Measurements from ENCODE around the gene EXOC1.
"Not testable (repeated sequence)": the region's sequence is repeated elsewhere in the genome, so short reads cannot be mapped to it uniquely, and the experiment has no call there.

EXOC1 gene

GRCh38 chr4:55827582-55827981 is 25.9 kb upstream of the EXOC1 start:
- no peak overlapping the region for H3K4me3 ChIP-seq (ENCODE audit: low read length in 2 of 2)
- no peak overlapping the region for H3K9ac ChIP-seq (ENCODE audit: low read depth in 1 of 2, low read length in 2 of 2)
- no peaks in the 10 kb centered on the region for H3K9me3 ChIP-seq (ENCODE audit: control insufficient read depth in 2 of 2, low read length in 2 of 2)
- H3K4me1 ChIP-seq (ENCODE audit: control insufficient read depth in 2 of 2, insufficient read depth in 2 of 2, low read length in 2 of 2) = no peaks in the 10 kb centered on the region
- no peaks in the 10 kb centered on the region for H3K36me3 ChIP-seq (ENCODE audit: control insufficient read depth in 2 of 2, insufficient read depth in 2 of 2, low read length in 2 of 2)
- H3K27me3 ChIP-seq (ENCODE audit: control insufficient read depth in 2 of 2, insufficient read depth in 2 of 2, low read length in 2 of 2) = no peaks in the 10 kb centered on the region
- H3K27ac ChIP-seq (ENCODE audit: low read depth in 2 of 2, low read length in 2 of 2) = no peak overlapping the region

GRCh38 chr4:55830048-55830447 is 23.4 kb upstream of the EXOC1 start:
- no peak overlapping the region for H3K27ac ChIP-seq (ENCODE audit: low read depth in 2 of 2, low read length in 2 of 2)
- no peaks in the 10 kb centered on the region for H3K36me3 ChIP-seq (ENCODE audit: control insufficient read depth in 2 of 2, insufficient read depth in 2 of 2, low read length in 2 of 2)
- no peaks in the 10 kb centered on the region for H3K27me3 ChIP-seq (ENCODE audit: control insufficient read depth in 2 of 2, insufficient read depth in 2 of 2, low read length in 2 of 2)
- no peaks in the 10 kb centered on the region for H3K4me1 ChIP-seq (ENCODE audit: control insufficient read depth in 2 of 2, insufficient read depth in 2 of 2, low read length in 2 of 2)
- no peak overlapping the region for H3K4me3 ChIP-seq (ENCODE audit: low read length in 2 of 2)
- no peak overlapping the region for H3K9ac ChIP-seq (ENCODE audit: low read depth in 1 of 2, low read length in 2 of 2)
- no peaks in the 10 kb centered on the region for H3K9me3 ChIP-seq (ENCODE audit: control insufficient read depth in 2 of 2, low read length in 2 of 2)

GRCh38 chr4:55830716-55831115 is 22.7 kb upstream of the EXOC1 start:
- Histone ChIP-seq H3K27me3 (ENCODE audit: control insufficient read depth in 2 of 2, insufficient read depth in 2 of 2, low read length in 2 of 2) (no peaks in the 10 kb centered on the region), H3K9me3 (ENCODE audit: control insufficient read depth in 2 of 2, low read length in 2 of 2) (no peaks in the 10 kb centered on the region)

GRCh38 chr4:55834086-55834795 is 19.2 kb upstream of the EXOC1 start:
- H3K4me3 ChIP-seq (ENCODE audit: low read length in 2 of 2) = no peak overlapping the region
- H3K4me1 ChIP-seq (ENCODE audit: control insufficient read depth in 2 of 2, insufficient read depth in 2 of 2, low read length in 2 of 2) = no peaks in the 10 kb centered on the region
- no peaks in the 10 kb centered on the region for H3K9me3 ChIP-seq (ENCODE audit: control insufficient read depth in 2 of 2, low read length in 2 of 2)
- H3K9ac ChIP-seq (ENCODE audit: low read depth in 1 of 2, low read length in 2 of 2) = no peak overlapping the region
- no peaks in the 10 kb centered on the region for H3K27me3 ChIP-seq (ENCODE audit: control insufficient read depth in 2 of 2, insufficient read depth in 2 of 2, low read length in 2 of 2)
- H3K27ac ChIP-seq (ENCODE audit: low read depth in 2 of 2, low read length in 2 of 2) = no peak overlapping the region
- no peaks in the 10 kb centered on the region for H3K36me3 ChIP-seq (ENCODE audit: control insufficient read depth in 2 of 2, insufficient read depth in 2 of 2, low read length in 2 of 2)

More at GRCh38 chr4:55830716-55831115, 22.7 kb upstream of the EXOC1 start:
- Histone ChIP-seq H3K27ac (ENCODE audit: low read depth in 2 of 2, low read length in 2 of 2) (no peak overlapping the region), H3K4me3 (ENCODE audit: low read length in 2 of 2) (no peak overlapping the region), H3K36me3 (ENCODE audit: control insufficient read depth in 2 of 2, insufficient read depth in 2 of 2, low read length in 2 of 2) (no peaks in the 10 kb centered on the region), H3K4me1 (ENCODE audit: control insufficient read depth in 2 of 2, insufficient read depth in 2 of 2, low read length in 2 of 2) (no peaks in the 10 kb centered on the region), H3K9ac (ENCODE audit: low read depth in 1 of 2, low read length in 2 of 2) (peak overlapping the region in 1 of 2 donors; percentile 6)

- H3K9ac ChIP-seq (ENCODE audit: low read depth in 1 of 2, low read length in 2 of 2) = no peak overlapping the region
- no peak overlapping the region for H3K27ac ChIP-seq (ENCODE audit: low read depth in 2 of 2, low read length in 2 of 2)
- no peak overlapping the region for H3K4me3 ChIP-seq (ENCODE audit: low read length in 2 of 2)
- H3K27me3 ChIP-seq (ENCODE audit: control insufficient read depth in 2 of 2, insufficient read depth in 2 of 2, low read length in 2 of 2) = no peaks in the 10 kb centered on the region
- no peaks in the 10 kb centered on the region for H3K9me3 ChIP-seq (ENCODE audit: control insufficient read depth in 2 of 2, low read length in 2 of 2)
- H3K36me3 ChIP-seq (ENCODE audit: control insufficient read depth in 2 of 2, insufficient read depth in 2 of 2, low read length in 2 of 2) = no peaks in the 10 kb centered on the region
- H3K4me1 ChIP-seq (ENCODE audit: control insufficient read depth in 2 of 2, insufficient read depth in 2 of 2, low read length in 2 of 2) = no peaks in the 10 kb centered on the region
Observed at GRCh38 chr4:55837903-55838302, 15.5 kb upstream of the EXOC1 start.

GRCh38 chr4:55838356-55838755 is 15.1 kb upstream of the EXOC1 start:
- Histone ChIP-seq H3K4me1 (ENCODE audit: control insufficient read depth in 2 of 2, insufficient read depth in 2 of 2, low read length in 2 of 2) (no peaks in the 10 kb centered on the region), H3K36me3 (ENCODE audit: control insufficient read depth in 2 of 2, insufficient read depth in 2 of 2, low read length in 2 of 2) (no peaks in the 10 kb centered on the region), H3K4me3 (ENCODE audit: low read length in 2 of 2) (no peak overlapping the region), H3K27ac (ENCODE audit: low read depth in 2 of 2, low read length in 2 of 2) (no peak overlapping the region), H3K9me3 (ENCODE audit: control insufficient read depth in 2 of 2, low read length in 2 of 2) (no peaks in the 10 kb centered on the region), H3K9ac (ENCODE audit: low read depth in 1 of 2, low read length in 2 of 2) (no peak overlapping the region), H3K27me3 (ENCODE audit: control insufficient read depth in 2 of 2, insufficient read depth in 2 of 2, low read length in 2 of 2) (no peaks in the 10 kb centered on the region)

- Histone ChIP-seq H3K9ac (ENCODE audit: low read depth in 1 of 2, low read length in 2 of 2) (no peak overlapping the region), H3K4me1 (ENCODE audit: control insufficient read depth in 2 of 2, insufficient read depth in 2 of 2, low read length in 2 of 2) (no peaks in the 10 kb centered on the region), H3K36me3 (ENCODE audit: control insufficient read depth in 2 of 2, insufficient read depth in 2 of 2, low read length in 2 of 2) (no peaks in the 10 kb centered on the region), H3K27ac (ENCODE audit: low read depth in 2 of 2, low read length in 2 of 2) (no peak overlapping the region), H3K4me3 (ENCODE audit: low read length in 2 of 2) (no peak overlapping the region), H3K27me3 (ENCODE audit: control insufficient read depth in 2 of 2, insufficient read depth in 2 of 2, low read length in 2 of 2) (no peaks in the 10 kb centered on the region), H3K9me3 (ENCODE audit: control insufficient read depth in 2 of 2, low read length in 2 of 2) (no peaks in the 10 kb centered on the region)
Observed at GRCh38 chr4:55838952-55839351, 14.5 kb upstream of the EXOC1 start.

- H3K4me1 ChIP-seq (ENCODE audit: control insufficient read depth in 2 of 2, insufficient read depth in 2 of 2, low read length in 2 of 2) = no peaks in the 10 kb centered on the region
Observed at GRCh38 chr4:55840956-55841355, 12.5 kb upstream of the EXOC1 start.

GRCh38 chr4:55841373-55842239 is 11.8 kb upstream of the EXOC1 start:
- not testable (repeated sequence) for H3K9ac ChIP-seq (ENCODE audit: low read depth in 1 of 2, low read length in 2 of 2); H3K4me1 ChIP-seq (ENCODE audit: control insufficient read depth in 2 of 2, insufficient read depth in 2 of 2, low read length in 2 of 2); H3K27ac ChIP-seq (ENCODE audit: low read depth in 2 of 2, low read length in 2 of 2); H3K27me3 ChIP-seq (ENCODE audit: control insufficient read depth in 2 of 2, insufficient read depth in 2 of 2, low read length in 2 of 2); H3K36me3 ChIP-seq (ENCODE audit: control insufficient read depth in 2 of 2, insufficient read depth in 2 of 2, low read length in 2 of 2); H3K4me3 ChIP-seq (ENCODE audit: low read length in 2 of 2); H3K9me3 ChIP-seq (ENCODE audit: control insufficient read depth in 2 of 2, low read length in 2 of 2)

More at GRCh38 chr4:55840956-55841355, 12.5 kb upstream of the EXOC1 start:
- Histone ChIP-seq H3K36me3 (ENCODE audit: control insufficient read depth in 2 of 2, insufficient read depth in 2 of 2, low read length in 2 of 2) (no peaks in the 10 kb centered on the region), H3K27me3 (ENCODE audit: control insufficient read depth in 2 of 2, insufficient read depth in 2 of 2, low read length in 2 of 2) (no peaks in the 10 kb centered on the region), H3K9ac (ENCODE audit: low read depth in 1 of 2, low read length in 2 of 2) (no peak overlapping the region), H3K4me3 (ENCODE audit: low read length in 2 of 2) (no peak overlapping the region), H3K9me3 (ENCODE audit: control insufficient read depth in 2 of 2, low read length in 2 of 2) (no peaks in the 10 kb centered on the region), H3K27ac (ENCODE audit: low read depth in 2 of 2, low read length in 2 of 2) (no peak overlapping the region)

GRCh38 chr4:55842312-55842711 is 11.1 kb upstream of the EXOC1 start:
- not testable (repeated sequence) for H3K9me3 ChIP-seq (ENCODE audit: control insufficient read depth in 2 of 2, low read length in 2 of 2); H3K27ac ChIP-seq (ENCODE audit: low read depth in 2 of 2, low read length in 2 of 2); H3K4me3 ChIP-seq (ENCODE audit: low read length in 2 of 2); H3K4me1 ChIP-seq (ENCODE audit: control insufficient read depth in 2 of 2, insufficient read depth in 2 of 2, low read length in 2 of 2); H3K36me3 ChIP-seq (ENCODE audit: control insufficient read depth in 2 of 2, insufficient read depth in 2 of 2, low read length in 2 of 2); H3K9ac ChIP-seq (ENCODE audit: low read depth in 1 of 2, low read length in 2 of 2); H3K27me3 ChIP-seq (ENCODE audit: control insufficient read depth in 2 of 2, insufficient read depth in 2 of 2, low read length in 2 of 2)

All from mucosa of rectum (tissue), 2 donors.